OCI-LY3 (cell line): ENCODE results near the gene KIF11.
"Not testable (repeated sequence)": the region's sequence is repeated elsewhere in the genome, so short reads cannot be mapped to it uniquely, and the experiment has no call there.

Source experiments
- H2AFZ ChIP-seq: fragments of 200-600, 300-600 bp; shearing (Covaris generic); 2 replicates; pipeline ENCODE4 v1.6.0; 2014; ENCODE audit warnings: antibody characterized with exemption, low read depth, low read length
- H3K27ac ChIP-seq: fragments of 200-600, 300-600 bp; sonication (generic); 2 replicates; pipeline ENCODE4 v1.5.1; 2014; ENCODE audit warnings: mild to moderate bottlenecking, low read length, moderate library complexity, mixed read lengths
- H3K27me3 ChIP-seq: fragments of 200-600, 300-600 bp; sonication (generic); 2 replicates; pipeline ENCODE4 v1.6.1; 2014; ENCODE audit warnings: low read depth, low read length, mixed read lengths
- H3K36me3 ChIP-seq: fragments of 200-600, 300-600 bp; sonication (generic); replicated peaks from 2 replicates; pipeline ENCODE3; 2014; ENCODE audit warnings: low read depth, low read length, mixed read lengths
- H3K4me1 ChIP-seq: fragments of 300-600, 200-600 bp; sonication (generic); 2 replicates; pipeline ENCODE4 v1.6.1; 2014; ENCODE audit warnings: low read length, mixed read lengths
- H3K4me2 ChIP-seq: fragments of 200-600, 300-600 bp; sonication (generic); 2 replicates; pipeline ENCODE4 v1.6.1; 2014; ENCODE audit warnings: low read length, mixed read lengths
- H3K4me3 ChIP-seq: fragments of 300-600, 200-600 bp; sonication (generic); 2 replicates; pipeline ENCODE4 v1.5.1; 2014; ENCODE audit warnings: antibody characterized with exemption, mild to moderate bottlenecking, low read length, moderate library complexity
- H3K79me2 ChIP-seq: fragments of 300-600, 200-600 bp; shearing (Covaris generic); 2 replicates; pipeline ENCODE4 v1.6.1; 2014; ENCODE audit warnings: mild to moderate bottlenecking, low read length, mixed read lengths
- H3K9ac ChIP-seq: fragments of 300-600, 200-600 bp; shearing (Covaris generic); 2 replicates; pipeline ENCODE4 v1.6.0; 2014; ENCODE audit warnings: mild to moderate bottlenecking, low read length, moderate library complexity
- H3K9me3 ChIP-seq: fragments of 200-600, 300-600 bp; shearing (Covaris generic); 2 replicates; pipeline ENCODE4 v1.6.1; 2014; ENCODE audit warnings: low read length, mixed read lengths; ENCODE audit not compliant: insufficient read depth
- H4K20me1 ChIP-seq: fragments of 200-600, 300-600 bp; sonication (generic); 2 replicates; pipeline ENCODE4 v1.6.1; 2016; ENCODE audit warnings: low read length, mixed read lengths; ENCODE audit not compliant: insufficient read depth
- EZH2phosphoT487 ChIP-seq: fragments of 200-600 bp; shearing (Covaris generic); IDR thresholded peaks from 2 replicates; pipeline ENCODE4 v1.6.1; 2018; ENCODE audit warnings: antibody characterized with exemption, mixed run types, low read depth
- TF ChIP-seq, protein P1 (sequence below): fragments of 200-600, 300-600 bp; sonication (generic); IDR thresholded peaks from 2 replicates; pipeline ENCODE4 v1.5.1; 2014; ENCODE audit warnings: antibody characterized with exemption, low read length, low read depth

KIF11 gene

DNA sequence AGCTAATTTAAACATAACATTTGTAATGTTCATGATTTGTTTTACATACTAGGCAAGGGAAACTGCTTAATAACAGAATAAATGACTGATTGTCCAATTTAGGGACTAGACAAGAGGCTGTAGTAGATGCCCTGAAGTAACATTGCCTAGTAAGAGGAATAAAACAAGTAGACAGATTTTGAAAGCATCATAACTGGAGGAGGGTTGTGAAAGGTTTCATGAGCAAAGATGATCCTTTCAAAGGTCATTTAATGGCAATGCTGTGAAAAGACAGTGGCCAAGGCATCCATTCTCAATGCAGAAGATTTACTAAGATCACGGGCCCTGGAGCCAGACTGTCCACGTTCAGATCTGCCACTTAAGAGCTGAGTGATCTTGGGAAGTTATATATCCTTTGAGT is 52.0 kb downstream of the KIF11 start:
- TF ChIP-seq, protein P1, sequence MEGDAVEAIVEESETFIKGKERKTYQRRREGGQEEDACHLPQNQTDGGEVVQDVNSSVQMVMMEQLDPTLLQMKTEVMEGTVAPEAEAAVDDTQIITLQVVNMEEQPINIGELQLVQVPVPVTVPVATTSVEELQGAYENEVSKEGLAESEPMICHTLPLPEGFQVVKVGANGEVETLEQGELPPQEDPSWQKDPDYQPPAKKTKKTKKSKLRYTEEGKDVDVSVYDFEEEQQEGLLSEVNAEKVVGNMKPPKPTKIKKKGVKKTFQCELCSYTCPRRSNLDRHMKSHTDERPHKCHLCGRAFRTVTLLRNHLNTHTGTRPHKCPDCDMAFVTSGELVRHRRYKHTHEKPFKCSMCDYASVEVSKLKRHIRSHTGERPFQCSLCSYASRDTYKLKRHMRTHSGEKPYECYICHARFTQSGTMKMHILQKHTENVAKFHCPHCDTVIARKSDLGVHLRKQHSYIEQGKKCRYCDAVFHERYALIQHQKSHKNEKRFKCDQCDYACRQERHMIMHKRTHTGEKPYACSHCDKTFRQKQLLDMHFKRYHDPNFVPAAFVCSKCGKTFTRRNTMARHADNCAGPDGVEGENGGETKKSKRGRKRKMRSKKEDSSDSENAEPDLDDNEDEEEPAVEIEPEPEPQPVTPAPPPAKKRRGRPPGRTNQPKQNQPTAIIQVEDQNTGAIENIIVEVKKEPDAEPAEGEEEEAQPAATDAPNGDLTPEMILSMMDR = no peak
- TF ChIP-seq EZH2phosphoT487 = no peak
- no peak overlapping the region for H2AFZ ChIP-seq
- no peak overlapping the region for H3K4me2 ChIP-seq
- peaks cover 36% of the 10 kb centered on the region for H3K36me3 ChIP-seq
- H3K27me3 ChIP-seq = no peaks in the 10 kb centered on the region
- no peaks in the 10 kb centered on the region for H3K9me3 ChIP-seq
- no peak overlapping the region for H3K4me3 ChIP-seq
- no peak overlapping the region for H3K9ac ChIP-seq
- no peak overlapping the region for H3K27ac ChIP-seq
- H3K4me1 ChIP-seq = peaks cover 8% of the 10 kb centered on the region
- no peaks in the 10 kb centered on the region for H4K20me1 ChIP-seq
- no peaks in the 10 kb centered on the region for H3K79me2 ChIP-seq

DNA sequence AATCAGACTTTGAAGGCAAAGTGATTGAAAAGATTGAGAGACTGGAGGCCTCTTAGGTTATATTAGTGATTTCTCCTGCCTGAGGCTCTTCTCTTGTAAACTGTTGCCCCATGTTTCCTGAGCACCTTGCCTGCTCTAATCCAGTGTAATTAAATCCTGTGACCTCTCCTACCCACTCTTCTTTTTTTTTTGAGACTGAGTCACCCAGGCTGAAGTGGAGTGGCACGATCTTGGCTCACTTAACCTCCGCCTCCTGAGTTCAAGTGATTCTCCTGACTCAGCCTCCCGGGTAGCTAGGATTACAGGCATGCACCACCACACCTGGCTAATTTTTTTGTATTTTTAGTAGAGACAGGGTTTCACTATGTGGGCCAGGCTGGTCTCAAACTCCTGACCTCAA is 57.9 kb downstream of the KIF11 start:
- Histone ChIP-seq H3K4me1 (peaks cover 28% of the 10 kb centered on the region), H3K36me3 (peaks cover 54% of the 10 kb centered on the region)
- H2AFZ ChIP-seq, H3K9ac ChIP-seq, H3K27me3 ChIP-seq, H3K79me2 ChIP-seq, H3K4me3 ChIP-seq, H3K27ac ChIP-seq, H4K20me1 ChIP-seq, H3K4me2 ChIP-seq, H3K9me3 ChIP-seq: not testable (repeated sequence)

DNA sequence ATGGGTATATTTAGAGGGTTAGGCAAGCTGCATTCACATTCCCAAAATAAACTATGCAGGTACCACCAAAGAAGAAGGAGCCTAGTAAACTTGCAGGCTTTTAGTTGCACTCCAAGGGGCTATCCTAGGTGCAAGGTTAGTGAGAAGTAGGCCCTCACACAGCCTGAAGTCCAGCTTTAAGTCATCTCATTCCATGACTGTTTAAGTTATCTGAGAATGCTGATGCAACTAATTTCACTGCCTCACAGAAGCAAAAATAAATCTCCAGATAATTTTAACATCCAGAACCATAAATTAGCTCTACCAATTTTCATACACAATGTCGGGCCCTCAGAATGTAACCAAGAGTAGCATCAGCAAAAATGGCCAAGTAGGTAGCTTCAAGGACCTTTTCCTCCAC is 62.5 kb downstream of the KIF11 start:
- Histone ChIP-seq H3K36me3 (peaks cover 34% of the 10 kb centered on the region), H3K79me2 (no peaks in the 10 kb centered on the region), H3K4me2 (no peak overlapping the region), H3K27me3 (no peaks in the 10 kb centered on the region), H4K20me1 (no peaks in the 10 kb centered on the region), H3K9me3 (no peaks in the 10 kb centered on the region), H3K4me3 (no peak overlapping the region), H3K4me1 (peaks cover 38% of the 10 kb centered on the region), H3K27ac (no peak overlapping the region), H3K9ac (no peak overlapping the region), H2AFZ (no peak overlapping the region)
- no peak for TF ChIP-seq EZH2phosphoT487
- TF ChIP-seq, protein P1 = no peak

DNA sequence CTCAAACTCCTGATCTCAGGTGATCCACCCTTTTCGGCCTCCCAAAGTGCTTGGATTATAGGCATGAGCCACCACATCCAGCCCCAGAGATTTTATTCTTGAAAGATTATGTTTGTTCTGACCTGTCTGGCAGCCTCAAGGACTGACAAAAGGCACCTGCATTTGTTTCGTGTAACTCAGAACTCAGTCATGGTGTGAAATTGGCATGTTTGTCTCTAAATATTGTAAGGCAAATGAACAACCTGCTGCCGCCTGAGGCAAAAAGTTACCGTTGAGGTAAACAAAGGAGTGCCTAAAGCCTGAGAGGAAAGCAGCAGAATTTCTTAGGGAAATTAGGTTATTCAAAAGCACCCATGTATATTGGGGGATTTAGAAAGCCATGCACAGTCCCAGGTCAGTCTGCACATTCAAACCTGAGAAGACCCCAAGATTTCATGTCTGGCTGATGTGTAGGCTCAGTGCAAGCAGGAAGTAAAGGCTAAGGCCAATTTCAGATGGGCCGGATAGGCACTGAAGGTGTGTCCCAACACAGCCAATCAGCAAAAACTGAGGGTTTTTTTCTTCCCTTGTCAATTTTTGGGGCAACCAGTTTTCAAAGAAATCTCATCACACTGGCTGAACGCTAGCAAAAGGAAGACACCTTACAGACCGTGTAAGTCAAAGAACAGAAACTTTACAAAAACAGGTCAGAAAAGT is 63.5 kb downstream of the KIF11 start:
- no peaks in the 10 kb centered on the region for H3K79me2 ChIP-seq
- no peak overlapping the region for H3K4me2 ChIP-seq
- no peak overlapping the region for H2AFZ ChIP-seq
- H3K27me3 ChIP-seq = no peaks in the 10 kb centered on the region
- peaks cover 29% of the 10 kb centered on the region for H3K36me3 ChIP-seq
- H3K4me3 ChIP-seq = no peak overlapping the region
- H3K9ac ChIP-seq = no peak overlapping the region
- H3K9me3 ChIP-seq = no peaks in the 10 kb centered on the region
- H3K4me1 ChIP-seq = peaks cover 38% of the 10 kb centered on the region
- TF ChIP-seq EZH2phosphoT487 = no peak
- TF ChIP-seq, protein P1 = no peak
- H3K27ac ChIP-seq = no peak overlapping the region
- H4K20me1 ChIP-seq = no peaks in the 10 kb centered on the region
